Skeletal muscle tissue (tissue), 4 donors: Measurements from ENCODE around the gene TRAPPC8. TPM values are rescaled to one million over a fixed set of nuclear protein-coding genes. Genes with fewer than 3 reads are reported as not detected.
"Not testable (repeated sequence)": the region's sequence is repeated elsewhere in the genome, so short reads cannot be mapped to it uniquely, and the experiment has no call there.

Experiments
- H3K27ac ChIP-seq: one replicate; pipeline ENCODE4 v1.7.0; 2013; ENCODE audit warnings: mild to moderate bottlenecking, low read depth, low read length, inconsistent platforms
- H3K27me3 ChIP-seq, 3 donors: one replicate each; pipeline ENCODE4 v1.7.0; 2013; ENCODE audit warnings: low read length in 3 of 3; ENCODE audit not compliant: control insufficient read depth in 3 of 3, insufficient read depth in 3 of 3
- H3K36me3 ChIP-seq, 3 donors: one replicate each; pipeline ENCODE4 v1.7.0; 2013; ENCODE audit warnings: low read length in 3 of 3; ENCODE audit not compliant: control insufficient read depth in 3 of 3, insufficient read depth in 3 of 3
- H3K4me1 ChIP-seq, 3 donors: one replicate each; pipeline ENCODE4 v1.7.0; 2013; ENCODE audit warnings: low read length in 3 of 3, mild to moderate bottlenecking in 3 of 3; ENCODE audit not compliant: control insufficient read depth in 3 of 3, insufficient read depth in 3 of 3
- H3K4me3 ChIP-seq, 3 donors: one replicate each; pipeline ENCODE4 v1.7.0; 2013; ENCODE audit warnings: low read length in 3 of 3
- H3K9ac ChIP-seq, 3 donors: one replicate each; pipeline ENCODE4 v1.7.0; 2013; ENCODE audit warnings: low read length in 3 of 3, mild to moderate bottlenecking in 3 of 3, moderate library complexity in 2 of 3, low read depth in 1 of 3
- H3K9me3 ChIP-seq, 3 donors: one replicate each; pipeline ENCODE4 v1.7.0; 2013; ENCODE audit warnings: low read length in 3 of 3; ENCODE audit not compliant: control insufficient read depth in 3 of 3
- total RNA-seq: library from RNA; depleted of rRNA; stranded (reverse); fragments of >200 nt; gene quantifications from one replicate; pipeline ENCODE4 v1.2.3, GENCODE V29; 2014
- donor health status: Osteomylitis.

Gene TRAPPC8
- total RNA-seq, 1 donor from 2014 or later, result 44.9 TPM

GRCh38 chr18:31830686-31831085, 112.2 kb downstream of the TRAPPC8 start:
- Histone ChIP-seq H3K9me3 (no peaks in the 10 kb centered on the region), H3K36me3 (peaks cover 2 to 25% (median 17%) of the 10 kb centered on the region in 3 donors), H3K27me3 (no peaks in the 10 kb centered on the region), H3K4me1 (no peaks in the 10 kb centered on the region), H3K9ac (no peak overlapping the region), H3K27ac (no peak overlapping the region), H3K4me3 (no peak overlapping the region)

- peaks cover 2 to 14% (median 14%) of the 10 kb centered on the region in 3 donors for H3K36me3 ChIP-seq
These were observed 114.3 kb downstream of the TRAPPC8 start for GRCh38 chr18:31828613-31829012.

GRCh38 chr18:31826673-31827325, 116.1 kb downstream of the TRAPPC8 start:
- H3K9me3 ChIP-seq, H3K27me3 ChIP-seq, H3K9ac ChIP-seq, H3K4me1 ChIP-seq, H3K27ac ChIP-seq, H3K4me3 ChIP-seq: not testable (repeated sequence)
- H3K36me3 ChIP-seq, result peaks cover 2 to 11% (median 7%) of the 10 kb centered on the region in 3 donors

More at GRCh38 chr18:31828613-31829012, 114.3 kb downstream of the TRAPPC8 start:
- H3K27ac ChIP-seq, result no peak overlapping the region
- no peaks in the 10 kb centered on the region for H3K4me1 ChIP-seq
- no peaks in the 10 kb centered on the region for H3K9me3 ChIP-seq
- no peak overlapping the region for H3K4me3 ChIP-seq
- no peak overlapping the region for H3K9ac ChIP-seq
- H3K27me3 ChIP-seq, result no peaks in the 10 kb centered on the region

- H3K4me1 ChIP-seq, result no peaks in the 10 kb centered on the region
- no peaks in the 10 kb centered on the region for H3K9me3 ChIP-seq
- no peak overlapping the region for H3K4me3 ChIP-seq
- no peak overlapping the region for H3K9ac ChIP-seq
- H3K27ac ChIP-seq, result no peak overlapping the region
- H3K36me3 ChIP-seq, result peaks cover 2 to 10% (median 6%) of the 10 kb centered on the region in 3 donors
- H3K27me3 ChIP-seq, result no peaks in the 10 kb centered on the region
These were observed 117.2 kb downstream of the TRAPPC8 start for GRCh38 chr18:31825772-31826171.

- Histone ChIP-seq H3K27ac (no peak overlapping the region), H3K9me3 (no peaks in the 10 kb centered on the region), H3K4me3 (no peak overlapping the region), H3K9ac (no peak overlapping the region), H3K36me3 (no peaks in the 10 kb centered on the region), H3K4me1 (no peaks in the 10 kb centered on the region), H3K27me3 (no peaks in the 10 kb centered on the region)
These were observed 121.3 kb downstream of the TRAPPC8 start for GRCh38 chr18:31821545-31822171.

GRCh38 chr18:31819925-31820229, 123.1 kb downstream of the TRAPPC8 start:
- no peaks in the 10 kb centered on the region for H3K4me1 ChIP-seq
- no peaks in the 10 kb centered on the region for H3K27me3 ChIP-seq
- no peak overlapping the region for H3K9ac ChIP-seq
- no peak overlapping the region for H3K27ac ChIP-seq
- no peak overlapping the region for H3K4me3 ChIP-seq
- no peaks in the 10 kb centered on the region for H3K9me3 ChIP-seq
- H3K36me3 ChIP-seq, result no peaks in the 10 kb centered on the region

- H3K4me3 ChIP-seq, result no peak overlapping the region
These were observed 123.6 kb downstream of the TRAPPC8 start for GRCh38 chr18:31819106-31819924.

GRCh38 chr18:31814132-31814531, 128.8 kb downstream of the TRAPPC8 start:
- Histone ChIP-seq H3K4me3 (no peak overlapping the region), H3K4me1 (no peaks in the 10 kb centered on the region), H3K27me3 (no peaks in the 10 kb centered on the region), H3K9me3 (no peaks in the 10 kb centered on the region), H3K27ac (no peak overlapping the region), H3K36me3 (no peaks in the 10 kb centered on the region), H3K9ac (no peak overlapping the region)

More at GRCh38 chr18:31819106-31819924, 123.6 kb downstream of the TRAPPC8 start:
- no peaks in the 10 kb centered on the region for H3K36me3 ChIP-seq
- no peak overlapping the region for H3K9ac ChIP-seq
- no peaks in the 10 kb centered on the region for H3K9me3 ChIP-seq
- no peaks in the 10 kb centered on the region for H3K27me3 ChIP-seq
- no peak overlapping the region for H3K27ac ChIP-seq
- no peaks in the 10 kb centered on the region for H3K4me1 ChIP-seq

- not testable (repeated sequence) for H3K36me3 ChIP-seq, H3K27me3 ChIP-seq, H3K27ac ChIP-seq, H3K9me3 ChIP-seq, H3K4me3 ChIP-seq, H3K4me1 ChIP-seq, H3K9ac ChIP-seq
These were observed 132.4 kb downstream of the TRAPPC8 start for GRCh38 chr18:31810336-31811130.
